GM12878 (cell line): ENCODE data around the gene FOXK2. TPM values are rescaled to one million over a fixed set of nuclear protein-coding genes. Genes with fewer than 3 reads are reported as not detected.

Experiments used
- ATAC-seq: fragments of 200-7000 bp; cut with Tn5 transposase; 3 replicates; pipeline ENCODE4 v1.9.1; 2020; ENCODE audit warnings: mild to moderate bottlenecking, moderate library complexity
- BruUV-seq: library from RNA; stranded (reverse); fragments of 400-500 nt; replicated peaks from 2 replicates; lab custom pipeline; 2021; lab: Mats Ljungman, UMichigan
- CTCF ChIA-PET: fragments of 300-600 bp; sonication (Branson Sonifier 250); formaldehyde crosslinking; extraction: SDS; loops from one replicate; lab custom pipeline; 2021; ENCODE audit warnings: inconsistent platforms; lab: Yijun Ruan, JAX
- POLR2A ChIA-PET: fragments of 350-600 bp; formaldehyde crosslinking; extraction: SDS; loops from one replicate; lab custom pipeline; 2021; ENCODE audit warnings: inconsistent platforms; lab: Charles Lee
- RAD21 ChIA-PET: fragments of 300-600 bp; sonication (Branson Sonifier 250); formaldehyde crosslinking; loops from one replicate; lab custom pipeline; 2023; ENCODE audit warnings: antibody characterized with exemption; ENCODE audit not compliant: unreplicated experiment; lab: Charles Lee
- SMC1A ChIA-PET: fragments of 300-600 bp; sonication (Branson Sonifier 250); formaldehyde crosslinking; loops from one replicate; lab custom pipeline; 2023; ENCODE audit not compliant: unreplicated experiment, uncharacterized antibody; lab: Charles Lee
- DNase-seq: peaks from one replicate; pipeline ENCODE4 v3.0.0-alpha.2; 2011; ENCODE audit warnings: low read depth, low spot score
- FAIRE-seq: peaks from 3 replicates; lab custom pipeline; 2011; peaks lifted over from hg19 to GRCh38; lab: Jason Lieb, UNC
- H2AFZ ChIP-seq: 2 replicates; pipeline ENCODE4 v1.6.0; 2011; ENCODE audit warnings: low read depth, low read length, control low read depth; ENCODE audit not compliant: control insufficient read depth
- H3K27ac ChIP-seq: 2 replicates; pipeline ENCODE4 v1.5.1; 2011; ENCODE audit warnings: control low read depth; ENCODE audit not compliant: control insufficient read depth, insufficient read depth
- H3K27me3 ChIP-seq, 2 experiments: replicated peaks in 1 of 2; 2 replicates each; pipeline versions ENCODE4 v1.6.0 to v1.6.1; 2011; ENCODE audit warnings: low read length in 1 of 2; ENCODE audit not compliant: control insufficient read depth in 2 of 2, insufficient read depth in 2 of 2
- H3K36me3 ChIP-seq, 2 experiments: 2 replicates each; pipeline ENCODE4 v1.5.1; 2011; ENCODE audit warnings: low read length in 1 of 2; ENCODE audit not compliant: control insufficient read depth in 2 of 2, insufficient read depth in 2 of 2
- H3K4me1 ChIP-seq: 2 replicates; pipeline ENCODE4 v1.6.1; 2011; ENCODE audit warnings: mild to moderate bottlenecking, low read length, moderate library complexity, mixed read lengths; ENCODE audit not compliant: control insufficient read depth, insufficient read depth
- H3K4me2 ChIP-seq: 2 replicates; pipeline ENCODE4 v1.6.0; 2011; ENCODE audit warnings: control low read depth; ENCODE audit not compliant: control insufficient read depth, insufficient read depth
- H3K4me3 ChIP-seq: fragments of 200-600 bp; sonication (generic); 2 replicates; pipeline ENCODE4 v1.5.1; 2016
- H3K79me2 ChIP-seq: 2 replicates; pipeline ENCODE4 v1.6.0; 2011; ENCODE audit warnings: low read length; ENCODE audit not compliant: control insufficient read depth, insufficient read depth
- H3K9ac ChIP-seq: 2 replicates; pipeline ENCODE4 v1.8.0; 2011; ENCODE audit warnings: low read length, control low read depth, mixed read lengths; ENCODE audit not compliant: control insufficient read depth, insufficient read depth
- H3K9me3 ChIP-seq: replicated peaks from 3 replicates; pipeline ENCODE4 v1.5.1; 2011; ENCODE audit warnings: mild to moderate bottlenecking, low read length; ENCODE audit not compliant: control insufficient read depth, insufficient read depth
- H4K20me1 ChIP-seq: 2 replicates; pipeline ENCODE4 v1.6.0; 2011; ENCODE audit not compliant: control insufficient read depth, insufficient read depth
- ATF3 ChIP-seq: IDR thresholded peaks from 2 replicates; pipeline ENCODE4 v1.6.1; 2011; ENCODE audit warnings: low read depth, mild to moderate bottlenecking, low read length, moderate library complexity, borderline replicate concordance; ENCODE audit errors: extremely low read depth
- BMI1 ChIP-seq: fragments of 450-650 bp; IDR thresholded peaks from 2 replicates; pipeline ENCODE4 v1.6.1; 2016; ENCODE audit warnings: mild to moderate bottlenecking, moderate library complexity, borderline replicate concordance
- CBX3 ChIP-seq: fragments of 200-600 bp; sonication (generic); IDR thresholded peaks from 2 replicates; pipeline ENCODE4 v1.6.1; 2016; ENCODE audit warnings: low read depth, borderline replicate concordance
- ESRRA ChIP-seq: IDR thresholded peaks from 2 replicates; pipeline ENCODE4 v1.6.1; 2012; ENCODE audit warnings: mild to moderate bottlenecking, low read length, improper control_type of control experiment
- ETV6 ChIP-seq, 2 experiments: fragments of 450-650 bp in 1 of 2; IDR thresholded peaks in 1 of 2; conservative IDR thresholded peaks in 1 of 2; 2 replicates each; pipeline ENCODE4 v1.6.1; 2014; ENCODE audit warnings: antibody characterized with exemption in 1 of 2, borderline replicate concordance in 1 of 2, low read depth in 1 of 2, mild to moderate bottlenecking in 1 of 2, moderate library complexity in 1 of 2
- FOXK2 ChIP-seq: fragments of 450-650 bp; IDR thresholded peaks from 2 replicates; pipeline ENCODE4 v1.6.1; 2017; ENCODE audit warnings: mild to moderate bottlenecking, moderate library complexity
- HDGF ChIP-seq: fragments of 450-650 bp; IDR thresholded peaks from 2 replicates; pipeline ENCODE4 v1.6.1; 2016; ENCODE audit warnings: antibody characterized with exemption
- NFYB ChIP-seq: IDR thresholded peaks from 2 replicates; pipeline ENCODE4 v1.6.1; 2011; ENCODE audit warnings: low read depth, mild to moderate bottlenecking, low read length, improper control_type of control experiment, moderate library complexity; ENCODE audit not compliant: insufficient read depth
- POLR2A ChIP-seq: IDR thresholded peaks from 2 replicates; pipeline ENCODE4 v1.6.1; 2011; ENCODE audit warnings: low read depth, mild to moderate bottlenecking, low read length
- RBBP5 ChIP-seq: fragments of 200-600 bp; sonication (generic); conservative IDR thresholded peaks from 2 replicates; pipeline ENCODE4 v1.6.1; 2016
- RELB ChIP-seq: fragments of 450-650 bp; IDR thresholded peaks from 2 replicates; pipeline ENCODE4 v1.6.1; 2017; ENCODE audit warnings: low read depth, mild to moderate bottlenecking, moderate library complexity
- RUNX3 ChIP-seq: IDR thresholded peaks from 2 replicates; pipeline ENCODE4 v1.6.1; 2012; ENCODE audit warnings: low read length, inconsistent platforms
- TCF12 ChIP-seq: IDR thresholded peaks from 2 replicates; pipeline ENCODE4 v1.6.1; 2011; ENCODE audit warnings: low read depth, mild to moderate bottlenecking, low read length
- ZNF384 ChIP-seq: IDR thresholded peaks from 2 replicates; pipeline ENCODE4 v1.6.1; 2012; ENCODE audit warnings: low read depth, mild to moderate bottlenecking, low read length, improper control_type of control experiment, borderline replicate concordance
- ZSCAN29 ChIP-seq: fragments of 450-650 bp; IDR thresholded peaks from 2 replicates; pipeline ENCODE4 v1.6.1; 2017; ENCODE audit warnings: mild to moderate bottlenecking, moderate library complexity
- WGBS: methylation state at CpG from one replicate; pipeline ENCODE4 v1.1.6; 2016; ENCODE audit warnings: low lambda C conversion rate; ENCODE audit not compliant: insufficient replicate concordance, insufficient coverage; ENCODE audit errors: missing lambda C conversion rate; 5-methylcytosine and 5-hydroxymethylcytosine counted together
- in situ Hi-C: fragments of 300-500 bp; cut with MboI; formaldehyde crosslinking; loops from 9 replicates; pipeline ENCODE4 v1.14.3; 2018; ENCODE audit warnings: mixed read lengths
- intact Hi-C: fragments of 100-400 bp; cut with micrococcal nuclease; formaldehyde crosslinking; loops from one replicate; pipeline ENCODE4 v1.14.2; 2022; ENCODE audit not compliant: unreplicated experiment
- polyA plus RNA-seq, 11 experiments: library from polyadenylated mRNA; depleted of rRNA in 4 of 11; unstranded in 6 of 11; stranded (reverse) in 5 of 11; fragments of >200 nt; fragmentation: Nextera tagmentation in 4 of 11; fragmentation: Illumina TruSeq in 1 of 11; extraction: Ambion mirVana in 4 of 11; extraction: Trizol in 1 of 11; gene quantifications; 1 replicate in 1 of 11; 2 replicates in 10 of 11; pipeline versions ENCODE4 v1.2.1 to v1.2.3, GENCODE V29; 2011 to 2016; ENCODE audit warnings: inconsistent platforms in 2 of 11, missing spikeins in 2 of 11, low read depth in 1 of 11
- total RNA-seq, 4 experiments: library from RNA; depleted of rRNA in 3 of 4; stranded (reverse); fragments of >200 nt in 3 of 4; fragmentation: Illumina TruSeq in 1 of 4; extraction: Trizol in 1 of 4; gene quantifications; 2 replicates each; pipeline versions ENCODE4 v1.2.1 to v1.2.3, GENCODE V29; 2013 to 2021

FOXK2 gene
- total and polyA plus RNA-seq, 10 of the 15 experiments (the other 5 are each of a cell fraction or from before 2014, with no cell fraction given), result 2.4 to 56.8 (median 34.4) TPM

- ATAC-seq (no peak), DNase-seq (no peak), FAIRE-seq (no peak)
- no peak overlapping the region for H2AFZ ChIP-seq
- peaks cover 21% of the 10 kb centered on the region for H3K4me1 ChIP-seq
- H3K9ac ChIP-seq, result no peak overlapping the region
- ChIA-PET POLR2A (interaction anchor here (0.6 to 1.5 kb wide), 3 partner anchors 35 to 94 kb away, joined by 3 to 4 read pairs (median 3); partner anchors contain the start of gene OGFOD3), CTCF (interaction anchor here (0.8 to 1.9 kb wide), 4 partner anchors 11 to 140 kb away, joined by 3 to 10 read pairs (median 4); no protein-coding TSS in a partner anchor), RAD21 (interaction anchor here (0.7 to 1.5 kb wide), 4 partner anchors 58 to 394 kb away, joined by 3 to 4 read pairs (median 4); no protein-coding TSS in a partner anchor), SMC1A (interaction anchor here (0.6 to 1.0 kb wide), 3 partner anchors 19 to 1201 kb away, joined by 3 to 4 read pairs (median 3); no protein-coding TSS in a partner anchor)
- H3K4me3 ChIP-seq, result no peak overlapping the region
- no peak overlapping the region for H3K27ac ChIP-seq
- no peaks in the 10 kb centered on the region for H4K20me1 ChIP-seq
- no peak overlapping the region for H3K4me2 ChIP-seq
- no peak for TF ChIP-seq ZSCAN29
- TF ChIP-seq POLR2A, result no peak
- TF ChIP-seq RUNX3, result no peak
- TF ChIP-seq TCF12, result no peak
- no peak for TF ChIP-seq ETV6 (conservative IDR thresholded peaks at IDR 0.05 in 1 of 2, IDR thresholded peaks at IDR 0.05 in 1 of 2; ENCODE audit: borderline replicate concordance in 1 of 2, low read depth in 1 of 2)
- TF ChIP-seq BMI1, result no peak
- TF ChIP-seq NFYB, result no peak
- TF ChIP-seq ZNF384, result no peak
- no peak for TF ChIP-seq ATF3
- no peak for TF ChIP-seq RBBP5
- TF ChIP-seq RELB, result no peak
- TF ChIP-seq ESRRA, result no peak
- no peak for TF ChIP-seq FOXK2
- TF ChIP-seq CBX3, result no peak
- no peak for TF ChIP-seq HDGF
- no peaks in the 10 kb centered on the region for H3K9me3 ChIP-seq
- H3K79me2 ChIP-seq, result no peaks in the 10 kb centered on the region
- H3K36me3 ChIP-seq, result peaks cover 0 to 4% of the 10 kb centered on the region in 2 experiments; a peak in 3 of 4 replicates
- WGBS, result 88% methylated on average over 13 of the region's 13 CpGs
- in situ Hi-C loops (no loop called here), intact Hi-C loops (loop anchor here (5.0 kb wide), 1 partner anchor 140 kb away; no protein-coding TSS in a partner anchor)
- H3K27me3 ChIP-seq, result no peaks in the 10 kb centered on the region
- no TSS peak for BruUV-seq
These were observed 26.8 kb upstream of the FOXK2 start for GRCh38 chr17:82492643-82493225.
